GM19351 (cell line): Measurements from ENCODE around the gene PRSS36.
"Not testable (repeated sequence)": the region's sequence is repeated elsewhere in the genome, so short reads cannot be mapped to it uniquely, and the experiment has no call there.

ENCODE experiments used
- ATAC-seq: cut with Tn5 transposase; IDR thresholded peaks from one replicate; pipeline ENCODE4 v1.9.1; 2021; ENCODE audit warnings: mild to moderate bottlenecking, moderate library complexity; ENCODE audit not compliant: unreplicated experiment

The PRSS36 gene

GRCh38 chr16:31149894-31150890, at the start of gene PRSS36:
PRSS36 (minus strand) TSS chr16:31150066; CDS start chr16:31150035, 31 bp downstream.
- ATAC-seq = no peak

GRCh38 chr16:31199430-31200041, 49.7 kb upstream of the PRSS36 start:
- no peak for ATAC-seq

GRCh38 chr16:31198207-31198882, 48.5 kb upstream of the PRSS36 start:
- ATAC-seq = no peak

GRCh38 chr16:31196324-31197088, 46.6 kb upstream of the PRSS36 start:
- ATAC-seq = no peak

- ATAC-seq = not testable (repeated sequence)
Measured at GRCh38 chr16:31195861-31196260, 46.0 kb upstream of the PRSS36 start.

- ATAC-seq = no peak
Measured at GRCh38 chr16:31194898-31195297, 45.0 kb upstream of the PRSS36 start.

GRCh38 chr16:31193874-31194273, 44.0 kb upstream of the PRSS36 start:
- ATAC-seq = no peak

GRCh38 chr16:31192856-31193642, 43.2 kb upstream of the PRSS36 start:
- ATAC-seq = no peak

- no peak for ATAC-seq
Measured at GRCh38 chr16:31191697-31192428, 42.0 kb upstream of the PRSS36 start.

- no peak for ATAC-seq
Measured at GRCh38 chr16:31190818-31191444, 41.1 kb upstream of the PRSS36 start.

- no peak for ATAC-seq
Measured at GRCh38 chr16:31190061-31190460, 40.2 kb upstream of the PRSS36 start.

GRCh38 chr16:31189412-31189778, 39.5 kb upstream of the PRSS36 start:
- ATAC-seq = no peak

GRCh38 chr16:31188450-31189411, 38.9 kb upstream of the PRSS36 start:
- ATAC-seq = no peak

GRCh38 chr16:31187808-31188189, 37.9 kb upstream of the PRSS36 start:
- no peak for ATAC-seq

- ATAC-seq = no peak
Measured at GRCh38 chr16:31186930-31187807, 37.3 kb upstream of the PRSS36 start.

GRCh38 chr16:31186176-31186575, 36.3 kb upstream of the PRSS36 start:
- ATAC-seq = no peak

- no peak for ATAC-seq
Measured at GRCh38 chr16:31185339-31185738, 35.5 kb upstream of the PRSS36 start.
